Upper lobe of right lung (tissue), 1 donor: ENCODE measurements around the gene HSD17B8. TPM values are rescaled to one million over a fixed set of nuclear protein-coding genes. Genes with fewer than 3 reads are reported as not detected.

Experiments
- ATAC-seq: fragments of 200-7000 bp; cut with Tn5 transposase; one replicate; pipeline ENCODE4 v1.9.1; 2020; ENCODE audit warnings: mild to moderate bottlenecking, moderate library complexity
- DNase-seq: peaks from one replicate; pipeline ENCODE4 v3.0.0-alpha.2; 2020
- H3K27ac ChIP-seq: fragments of 200-600 bp; one replicate; pipeline ENCODE4 v1.8.0; 2022
- H3K27me3 ChIP-seq: fragments of 200-600 bp; one replicate; pipeline ENCODE4 v1.8.0; 2022; ENCODE audit warnings: mild to moderate bottlenecking
- H3K36me3 ChIP-seq: fragments of 200-600 bp; one replicate; pipeline ENCODE4 v1.8.0; 2022
- H3K4me1 ChIP-seq: fragments of 200-600 bp; one replicate; pipeline ENCODE4 v1.8.0; 2022
- H3K4me3 ChIP-seq: fragments of 200-600 bp; one replicate; pipeline ENCODE4 v1.8.0; 2022; ENCODE audit warnings: mild to moderate bottlenecking
- H3K9me3 ChIP-seq: fragments of 200-600 bp; one replicate; pipeline ENCODE4 v1.8.0; 2022
- intact Hi-C: fragments of 100-400 bp; cut with DNase I; formaldehyde crosslinking; loops from one replicate; pipeline ENCODE4 v1.11.0; 2022
- total RNA-seq: library from RNA; stranded (reverse); fragmentation: NEBNext Ultra II Directional; extraction: Animal tissue kit (Norgen Biotek cat#: 25700); gene quantifications from one replicate; pipeline ENCODE4 v1.2.1, GENCODE V29; 2021
- TF ChIP-seq, protein P1 (sequence below): fragments of 200-600 bp; IDR thresholded peaks from one replicate; pipeline ENCODE4 v1.8.0; 2022; ENCODE audit warnings: antibody characterized with exemption
- donor health status: DM: no; HTN: yes; CAD: no; lungs with severe emphysema.

Gene HSD17B8
- total RNA-seq, 1 donor from 2014 or later: 14.7 TPM

GRCh38 chr6:33203443-33204164 lies 851 bp upstream of the HSD17B8 start:
- H3K4me3 ChIP-seq: no peak overlapping the region

DNA sequence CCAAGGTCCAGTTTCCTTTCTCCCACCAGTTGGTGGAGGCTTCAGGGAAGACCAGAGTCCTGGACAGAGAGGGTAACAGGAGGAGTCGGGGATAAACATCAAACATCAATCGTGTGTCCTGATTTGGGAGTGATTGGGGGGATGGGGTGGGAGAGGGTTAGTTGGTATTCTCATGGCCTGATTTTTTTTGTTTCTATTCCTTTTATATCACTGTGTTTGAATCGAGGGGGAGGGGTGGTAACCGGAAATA lies 365 bp upstream of the HSD17B8 start:
- no peak for ATAC-seq

More at GRCh38 chr6:33203443-33204164, 851 bp upstream of the HSD17B8 start:
- Histone ChIP-seq H3K4me1 (peaks cover 40% of the 10 kb centered on the region), H3K36me3 (peaks cover 23% of the 10 kb centered on the region), H3K27ac (no peak overlapping the region), H3K9me3 (no peaks in the 10 kb centered on the region), H3K27me3 (no peaks in the 10 kb centered on the region)
- TF ChIP-seq, protein P1, sequence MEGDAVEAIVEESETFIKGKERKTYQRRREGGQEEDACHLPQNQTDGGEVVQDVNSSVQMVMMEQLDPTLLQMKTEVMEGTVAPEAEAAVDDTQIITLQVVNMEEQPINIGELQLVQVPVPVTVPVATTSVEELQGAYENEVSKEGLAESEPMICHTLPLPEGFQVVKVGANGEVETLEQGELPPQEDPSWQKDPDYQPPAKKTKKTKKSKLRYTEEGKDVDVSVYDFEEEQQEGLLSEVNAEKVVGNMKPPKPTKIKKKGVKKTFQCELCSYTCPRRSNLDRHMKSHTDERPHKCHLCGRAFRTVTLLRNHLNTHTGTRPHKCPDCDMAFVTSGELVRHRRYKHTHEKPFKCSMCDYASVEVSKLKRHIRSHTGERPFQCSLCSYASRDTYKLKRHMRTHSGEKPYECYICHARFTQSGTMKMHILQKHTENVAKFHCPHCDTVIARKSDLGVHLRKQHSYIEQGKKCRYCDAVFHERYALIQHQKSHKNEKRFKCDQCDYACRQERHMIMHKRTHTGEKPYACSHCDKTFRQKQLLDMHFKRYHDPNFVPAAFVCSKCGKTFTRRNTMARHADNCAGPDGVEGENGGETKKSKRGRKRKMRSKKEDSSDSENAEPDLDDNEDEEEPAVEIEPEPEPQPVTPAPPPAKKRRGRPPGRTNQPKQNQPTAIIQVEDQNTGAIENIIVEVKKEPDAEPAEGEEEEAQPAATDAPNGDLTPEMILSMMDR: no peak
- intact Hi-C loops: no loop called here
- DNase-seq (no peak), ATAC-seq (no peak)

DNA sequence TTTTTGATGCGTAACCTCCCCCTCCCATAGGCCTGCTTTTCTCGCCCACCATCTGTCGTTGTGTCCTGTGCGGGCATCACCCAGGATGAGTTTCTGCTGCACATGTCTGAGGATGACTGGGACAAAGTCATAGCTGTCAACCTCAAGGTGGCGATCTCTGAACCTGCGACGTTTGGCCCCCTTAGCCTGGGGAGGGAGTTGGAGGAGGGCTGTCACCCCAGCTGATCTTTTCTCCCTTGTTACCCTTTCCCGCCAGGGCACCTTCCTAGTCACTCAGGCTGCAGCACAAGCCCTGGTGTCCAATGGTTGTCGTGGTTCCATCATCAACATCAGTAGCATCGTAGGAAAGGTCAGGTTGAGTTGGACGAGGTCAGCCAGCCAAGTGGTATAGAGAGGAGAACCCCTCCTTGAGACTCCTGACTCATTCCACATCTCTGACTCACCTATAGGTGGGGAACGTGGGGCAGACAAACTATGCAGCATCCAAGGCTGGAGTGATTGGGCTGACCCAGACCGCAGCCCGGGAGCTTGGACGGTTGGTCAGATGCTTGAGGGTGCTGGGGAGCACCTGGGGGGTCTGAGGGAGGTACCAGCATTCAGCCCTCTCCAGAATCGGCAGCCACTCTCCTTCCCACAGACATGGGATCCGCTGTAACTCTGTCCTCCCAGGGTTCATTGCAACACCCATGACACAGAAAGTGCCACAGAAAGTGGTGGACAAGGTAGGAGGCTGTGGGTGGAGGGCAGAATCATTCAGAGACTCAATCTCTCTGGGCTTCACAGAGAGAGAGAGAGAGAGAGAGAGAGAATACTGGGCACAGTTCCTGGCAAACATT lies 954 bp downstream of the HSD17B8 start:
- Histone ChIP-seq H3K36me3 (peaks cover 35% of the 10 kb centered on the region), H3K27me3 (no peaks in the 10 kb centered on the region), H3K9me3 (no peaks in the 10 kb centered on the region), H3K27ac (peak overlapping the region; percentile 68), H3K4me1 (peaks cover 39% of the 10 kb centered on the region), H3K4me3 (peak overlapping the region; percentile 82)
- TF ChIP-seq, protein P1: no peak
- DNase-seq (no peak), ATAC-seq (no peak)
- intact Hi-C loops: no loop called here

More for the DNA sequence above, 365 bp upstream of the HSD17B8 start:
- Histone ChIP-seq H3K9me3 (no peaks in the 10 kb centered on the region), H3K27me3 (no peaks in the 10 kb centered on the region), H3K4me1 (peaks cover 38% of the 10 kb centered on the region), H3K36me3 (peaks cover 23% of the 10 kb centered on the region), H3K27ac (no peak overlapping the region), H3K4me3 (peak overlapping the region; percentile 82)
- TF ChIP-seq, protein P1: no peak
- intact Hi-C loops: no loop called here
- DNase-seq: no peak

GRCh38 chr6:33206027-33206863 lies 1.8 kb downstream of the HSD17B8 start:
- TF ChIP-seq, protein P1: no peak
- Histone ChIP-seq H3K36me3 (peaks cover 38% of the 10 kb centered on the region), H3K4me1 (peaks cover 39% of the 10 kb centered on the region), H3K27me3 (no peaks in the 10 kb centered on the region), H3K27ac (no peak overlapping the region), H3K9me3 (no peaks in the 10 kb centered on the region), H3K4me3 (no peak overlapping the region)
- ATAC-seq (no peak), DNase-seq (no peak)
- intact Hi-C loops: no loop called here

DNA sequence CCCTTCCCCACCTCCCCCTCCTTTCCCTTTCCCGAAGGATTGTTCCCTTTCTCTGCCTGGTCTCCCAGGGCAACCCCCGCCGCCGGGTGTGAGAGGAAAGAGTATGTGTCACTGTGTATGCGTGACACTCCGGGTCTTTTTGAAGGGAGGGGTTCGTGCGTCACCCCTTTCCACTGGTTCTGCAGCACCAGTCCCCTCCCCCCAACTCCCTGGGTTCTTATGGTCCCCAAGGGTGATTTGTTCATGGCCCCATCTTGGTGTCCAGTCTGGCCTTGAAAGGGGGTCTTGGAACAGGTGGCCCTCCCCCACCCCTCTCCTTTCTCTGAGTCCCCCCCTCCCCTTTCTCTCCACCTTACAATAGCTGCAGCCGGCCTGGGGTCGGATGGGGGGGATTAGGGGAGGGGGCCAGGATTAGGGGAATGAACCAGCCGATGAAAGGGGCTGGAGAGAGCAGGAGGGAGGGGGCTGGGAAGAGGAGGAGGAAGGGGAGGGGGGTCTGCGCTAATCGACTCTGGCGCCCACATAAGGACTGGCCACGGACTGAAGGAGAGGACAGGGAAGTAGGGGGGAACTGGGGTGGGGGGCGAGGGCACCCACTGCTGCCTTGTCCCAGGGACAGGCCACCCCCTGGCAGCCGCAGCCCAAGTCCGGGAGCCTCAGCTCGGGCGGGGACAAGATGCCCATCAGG lies 2.6 kb downstream of the HSD17B8 start:
- Histone ChIP-seq H3K27ac (peak overlapping the region; percentile 96), H3K4me1 (peaks cover 32% of the 10 kb centered on the region), H3K9me3 (no peaks in the 10 kb centered on the region), H3K27me3 (no peaks in the 10 kb centered on the region), H3K36me3 (peaks cover 40% of the 10 kb centered on the region), H3K4me3 (peak overlapping the region; percentile 97)
- DNase-seq (no peak), ATAC-seq (no peak)
- TF ChIP-seq, protein P1: no peak
- intact Hi-C loops: no loop called here
